Astrocyte (in vitro differentiated cells and primary cell): ENCODE results near the gene RASAL1.

Experiments
- CTCF ChIP-seq: IDR thresholded peaks from 2 replicates; pipeline ENCODE4 v1.5.1; 2011; ENCODE audit warnings: low read depth, mild to moderate bottlenecking, inconsistent platforms, low read length, moderate library complexity; ENCODE audit not compliant: insufficient read depth
- EZH2 ChIP-seq: IDR thresholded peaks from 2 replicates; pipeline ENCODE4 v1.6.1; 2012; ENCODE audit warnings: mild to moderate bottlenecking, low read length, inconsistent platforms; ENCODE audit not compliant: insufficient read depth

GRCh38 chr12:113059071-113059595, 76.4 kb downstream of the RASAL1 start:
- TF ChIP-seq CTCF (no peak), EZH2 (no peak)
